ENCODE data around the gene HSD3B7. TPM values are rescaled to one million over a fixed set of nuclear protein-coding genes. Genes with fewer than 3 reads are reported as not detected.

The HSD3B7 gene
- total RNA-seq, 1 experiment from 2014 or later, result 5.4 TPM

- no peak for DNase-seq (ENCODE audit: low read depth, low spot score)
Observed at GRCh38 chr16:30953111-30953510, 31.9 kb upstream of the HSD3B7 start.

DNA sequence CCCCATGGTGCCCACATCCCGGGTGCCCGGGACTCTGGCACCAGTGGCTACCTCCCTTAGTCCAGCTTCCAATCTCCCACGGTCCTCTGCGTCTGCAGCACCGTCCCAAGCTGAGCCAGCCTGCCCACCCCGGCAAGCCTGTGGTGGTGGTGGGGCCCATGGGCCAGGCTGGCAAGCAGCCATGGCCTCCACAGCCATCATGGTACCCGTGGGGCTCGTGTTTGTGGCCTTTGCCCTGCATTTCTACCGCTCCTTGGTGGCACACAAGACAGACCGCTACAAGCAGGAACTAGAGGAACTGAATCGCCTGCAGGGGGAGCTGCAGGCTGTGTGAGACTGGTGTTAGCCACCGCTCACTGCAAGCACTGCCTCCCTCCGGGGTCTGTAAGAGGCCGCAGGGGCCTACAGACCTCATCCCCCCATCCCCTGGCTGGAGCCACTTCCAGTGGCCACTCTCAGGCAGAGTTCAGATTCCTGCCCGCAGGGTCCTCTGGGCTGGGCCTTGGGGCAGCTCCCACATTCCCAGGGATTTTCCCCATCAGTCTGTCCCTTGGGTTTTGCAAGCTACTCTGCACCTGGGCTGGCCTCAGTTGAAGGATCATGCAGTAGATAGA, 31.4 kb upstream of the HSD3B7 start:
- no peak for DNase-seq (ENCODE audit: low read depth, low spot score)
- Histone ChIP-seq H3K36me3 (ENCODE audit: control insufficient read depth, insufficient read depth, low read length) (no peaks in the 10 kb centered on the region; the same call in 1 of the 2 replicates), H3K27ac (ENCODE audit: low read length) (no peak overlapping the region), H3K9me3 (ENCODE audit: control insufficient read depth, insufficient read depth, low read depth, low read length) (no peaks in the 10 kb centered on the region), H3K4me3 (ENCODE audit: low read depth in 2 of 2, low read length in 2 of 2) (no peak overlapping the region), H3K4me1 (ENCODE audit: control insufficient read depth, insufficient read depth, low read length) (peaks cover 41% of the 10 kb centered on the region), H3K27me3 (ENCODE audit: control insufficient read depth, insufficient read depth, low read length) (no peaks in the 10 kb centered on the region)
- no TSS peak for BruUV-seq (replicated peaks)
- POLR2A ChIA-PET, result interaction anchor here (0.7 kb wide), 1 partner anchor 194 kb away, joined by 6 read pairs; no protein-coding TSS in a partner anchor
- peak; percentile 30 for ATAC-seq
- intact Hi-C loops (cut with micrococcal nuclease; ENCODE audit: unreplicated experiment) (loop anchor here (5.0 kb wide), 1 partner anchor 144 kb away; no protein-coding TSS in a partner anchor), in situ Hi-C loops (cut with HindIII; ENCODE audit: low pct_unique_long_range_greater_than_20kb, low sequenced_read_pairs) (no loop called here)
- CTCF ChIA-PET, result interaction anchor here (0.6 to 1.7 kb wide), 4 partner anchors 10 to 313 kb away, joined by 3 to 7 read pairs (median 4); no protein-coding TSS in a partner anchor
- TF ChIP-seq SIN3A (IDR thresholded peaks at IDR 0.05; ENCODE audit: borderline replicate concordance, insufficient read depth, low read depth, low read length), result no peak
- TF ChIP-seq POLR2AphosphoS5 (IDR thresholded peaks at IDR 0.05; ENCODE audit: low read depth, low read length), result peak; percentile 59; the same call in 1 of the 2 replicates
- no peak for TF ChIP-seq TCF7L2 (IDR thresholded peaks at IDR 0.05; ENCODE audit: low read depth, low read length)
- TF ChIP-seq, protein P1, sequence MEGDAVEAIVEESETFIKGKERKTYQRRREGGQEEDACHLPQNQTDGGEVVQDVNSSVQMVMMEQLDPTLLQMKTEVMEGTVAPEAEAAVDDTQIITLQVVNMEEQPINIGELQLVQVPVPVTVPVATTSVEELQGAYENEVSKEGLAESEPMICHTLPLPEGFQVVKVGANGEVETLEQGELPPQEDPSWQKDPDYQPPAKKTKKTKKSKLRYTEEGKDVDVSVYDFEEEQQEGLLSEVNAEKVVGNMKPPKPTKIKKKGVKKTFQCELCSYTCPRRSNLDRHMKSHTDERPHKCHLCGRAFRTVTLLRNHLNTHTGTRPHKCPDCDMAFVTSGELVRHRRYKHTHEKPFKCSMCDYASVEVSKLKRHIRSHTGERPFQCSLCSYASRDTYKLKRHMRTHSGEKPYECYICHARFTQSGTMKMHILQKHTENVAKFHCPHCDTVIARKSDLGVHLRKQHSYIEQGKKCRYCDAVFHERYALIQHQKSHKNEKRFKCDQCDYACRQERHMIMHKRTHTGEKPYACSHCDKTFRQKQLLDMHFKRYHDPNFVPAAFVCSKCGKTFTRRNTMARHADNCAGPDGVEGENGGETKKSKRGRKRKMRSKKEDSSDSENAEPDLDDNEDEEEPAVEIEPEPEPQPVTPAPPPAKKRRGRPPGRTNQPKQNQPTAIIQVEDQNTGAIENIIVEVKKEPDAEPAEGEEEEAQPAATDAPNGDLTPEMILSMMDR (IDR thresholded peaks at IDR 0.05), result peak; percentile 91
- no peak for TF ChIP-seq REST (IDR thresholded peaks at IDR 0.05; ENCODE audit: insufficient read depth in 1 of 2, low read depth in 2 of 2, low read length in 1 of 2)

More at GRCh38 chr16:30953111-30953510, 31.9 kb upstream of the HSD3B7 start:
- Histone ChIP-seq H3K4me1 (ENCODE audit: control insufficient read depth, insufficient read depth, low read length) (peaks cover 41% of the 10 kb centered on the region), H3K9me3 (ENCODE audit: control insufficient read depth, insufficient read depth, low read depth, low read length) (no peaks in the 10 kb centered on the region), H3K27me3 (ENCODE audit: control insufficient read depth, insufficient read depth, low read length) (no peaks in the 10 kb centered on the region), H3K36me3 (ENCODE audit: control insufficient read depth, insufficient read depth, low read length) (no peaks in the 10 kb centered on the region; the same call in 1 of the 2 replicates), H3K27ac (ENCODE audit: low read length) (no peak overlapping the region), H3K4me3 (ENCODE audit: low read depth in 2 of 2, low read length in 2 of 2) (no peak overlapping the region)
- ChIA-PET CTCF (interaction anchor here (0.6 to 1.5 kb wide), 3 partner anchors 11 to 314 kb away, joined by 3 to 7 read pairs (median 3); no protein-coding TSS in a partner anchor), POLR2A (no interaction called here)
- intact Hi-C loops (cut with micrococcal nuclease; ENCODE audit: unreplicated experiment), result loop anchor here (5.0 kb wide), 1 partner anchor 144 kb away; no protein-coding TSS in a partner anchor
- in situ Hi-C loops (cut with HindIII; ENCODE audit: low pct_unique_long_range_greater_than_20kb, low sequenced_read_pairs), result no loop called here
- ATAC-seq, result no peak
- BruUV-seq (replicated peaks), result no TSS peak
- TF ChIP-seq REST (IDR thresholded peaks at IDR 0.05; ENCODE audit: insufficient read depth in 1 of 2, low read depth in 2 of 2, low read length in 1 of 2) (no peak), POLR2AphosphoS5 (IDR thresholded peaks at IDR 0.05; ENCODE audit: low read depth, low read length) (no peak), TCF7L2 (IDR thresholded peaks at IDR 0.05; ENCODE audit: low read depth, low read length) (no peak), SIN3A (IDR thresholded peaks at IDR 0.05; ENCODE audit: borderline replicate concordance, insufficient read depth, low read depth, low read length) (no peak)
- TF ChIP-seq, protein P1 (IDR thresholded peaks at IDR 0.05), result no peak
